Body of pancreas (tissue), 4 donors: ENCODE data around the gene LRIT2.

ENCODE experiments used
- CTCF ChIP-seq, 7 experiments: fragments of 450-650 bp in 4 of 7; fragments of 200-600 bp in 3 of 7; sonication (generic) in 3 of 7; IDR thresholded peaks; one replicate each; pipeline ENCODE4 v1.5.1; 2016 to 2019; ENCODE audit warnings: antibody characterized with exemption in 7 of 7
- POLR2A ChIP-seq, 3 donors: fragments of 450-650 bp; IDR thresholded peaks; one replicate each; pipeline ENCODE4 v1.6.1; 2016; ENCODE audit warnings: antibody characterized with exemption in 3 of 3, mild to moderate bottlenecking in 2 of 3

GRCh38 chr10:84181631-84182030 is 43.7 kb downstream of the LRIT2 start:
- TF ChIP-seq CTCF (IDR thresholded peaks at IDR 0.05) (no peak), POLR2A (IDR thresholded peaks at IDR 0.05) (no peak)
